NCI-H2196 (cell line): ENCODE data around the gene MT1HL1.
A peak's percentile ranks its signal among the peaks of the same experiment; 100 is the strongest.
"Not testable (repeated sequence)": the region's sequence is repeated elsewhere in the genome, so short reads cannot be mapped to it uniquely, and the experiment has no call there.

Experiments
- DNase-seq: peaks from one replicate; lab custom pipeline; 2025; ENCODE audit not compliant: unreplicated experiment; lab: John Stamatoyannopoulos, UW

Gene MT1HL1

GRCh38 chr1:237018896-237019295 is 14.7 kb upstream of the MT1HL1 start:
- no peak for DNase-seq

DNA sequence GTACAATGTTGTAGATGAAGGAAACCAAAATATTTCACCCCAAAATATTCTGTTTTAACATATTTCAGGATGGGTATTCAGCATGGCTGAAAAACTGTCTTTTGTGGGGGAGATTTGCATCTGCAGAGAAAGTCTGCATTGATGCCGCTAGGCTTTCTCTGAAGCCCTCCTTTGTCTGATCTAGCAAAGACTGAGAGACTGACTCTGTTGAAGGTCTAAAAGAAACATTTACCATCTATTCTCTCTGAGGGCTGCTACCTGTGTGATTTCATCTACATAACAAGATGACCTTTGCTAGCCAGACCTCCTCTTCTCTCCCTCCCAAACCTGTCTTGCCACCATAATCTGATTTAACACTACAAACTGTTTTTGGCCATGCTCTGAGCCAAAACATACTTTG is 12.4 kb upstream of the MT1HL1 start:
- DNase-seq, result no peak

GRCh38 chr1:237013608-237014007 is 9.4 kb upstream of the MT1HL1 start:
- no peak for DNase-seq

GRCh38 chr1:237012788-237013383 is 8.6 kb upstream of the MT1HL1 start:
- peak; percentile 5 for DNase-seq

- no peak for DNase-seq
Observed at GRCh38 chr1:237012361-237012760, 8.1 kb upstream of the MT1HL1 start.

GRCh38 chr1:237011432-237011831 is 7.2 kb upstream of the MT1HL1 start:
- no peak for DNase-seq

- no peak for DNase-seq
Observed at GRCh38 chr1:237009611-237010010, 5.4 kb upstream of the MT1HL1 start.

- no peak for DNase-seq
Observed at GRCh38 chr1:237007147-237007881, 3.1 kb upstream of the MT1HL1 start.

GRCh38 chr1:237005674-237006073 is 1.4 kb upstream of the MT1HL1 start:
- DNase-seq, result no peak

GRCh38 chr1:237003516-237003915 is 725 bp downstream of the MT1HL1 start:
- no peak for DNase-seq

- DNase-seq, result no peak
Observed at GRCh38 chr1:237000191-237000590, 4.0 kb downstream of the MT1HL1 start.

DNA sequence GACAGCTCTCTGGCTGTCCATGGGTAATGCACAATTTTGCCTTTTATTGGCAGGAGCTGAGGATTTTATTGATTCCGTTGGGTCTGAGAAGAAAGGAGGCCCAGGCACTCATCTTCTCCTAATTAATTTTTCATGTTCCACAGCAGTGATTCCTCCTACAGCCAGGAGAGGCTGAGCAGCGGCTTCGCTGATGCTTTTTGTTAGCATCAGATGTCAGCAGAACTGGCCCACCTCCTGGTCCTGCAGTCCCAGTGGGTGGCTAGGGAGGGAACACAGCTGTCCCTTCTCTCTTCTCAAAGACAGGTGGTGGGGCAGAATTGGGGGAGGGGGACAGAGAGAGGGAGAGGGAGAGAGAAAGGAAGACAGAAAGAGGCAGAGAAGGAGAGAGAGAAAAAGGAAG is 5.7 kb downstream of the MT1HL1 start:
- DNase-seq, result no peak

DNA sequence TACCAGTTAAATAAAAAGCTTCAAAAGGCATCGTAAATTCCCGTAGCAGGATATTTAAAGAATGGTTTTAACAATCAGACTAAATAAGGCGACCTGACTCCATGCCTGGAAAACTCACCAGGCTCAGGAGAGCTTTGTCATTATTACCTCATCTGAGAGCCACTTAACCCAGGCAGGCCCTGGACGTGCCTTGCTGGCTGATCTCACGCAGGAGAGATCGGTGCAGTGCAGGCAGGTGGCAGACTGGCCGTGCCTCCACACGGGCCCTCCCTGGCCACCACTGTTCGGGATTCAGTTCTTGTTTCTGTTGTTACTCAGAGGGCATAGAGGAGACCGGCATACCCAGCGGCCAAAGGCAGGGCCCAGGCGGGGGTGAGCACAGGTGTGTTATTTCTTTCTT is 6.4 kb downstream of the MT1HL1 start:
- DNase-seq, result no peak

- no peak for DNase-seq
Observed at GRCh38 chr1:236997361-236997760, 6.9 kb downstream of the MT1HL1 start.

- DNase-seq, result no peak
Observed at GRCh38 chr1:236994450-236994849, 9.8 kb downstream of the MT1HL1 start.

DNA sequence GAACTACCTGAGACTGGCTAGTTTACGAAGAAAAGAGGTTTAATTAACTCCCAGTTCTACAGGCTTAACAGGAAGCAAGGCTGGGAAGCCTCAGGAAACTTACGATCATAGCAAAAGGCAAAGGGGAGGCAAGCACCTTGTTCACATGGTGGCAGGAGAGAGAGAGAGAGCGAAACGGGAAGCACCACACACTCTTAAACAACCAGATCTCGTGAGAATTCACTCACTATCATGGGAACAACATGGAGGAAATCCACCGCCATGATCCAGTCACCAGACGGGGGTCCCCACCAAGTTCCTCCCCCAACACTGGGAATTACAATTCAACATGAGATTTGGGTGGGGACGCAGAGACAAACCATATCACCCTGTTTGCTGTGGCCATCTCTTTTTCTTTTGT is 11.8 kb downstream of the MT1HL1 start:
- no peak for DNase-seq

DNA sequence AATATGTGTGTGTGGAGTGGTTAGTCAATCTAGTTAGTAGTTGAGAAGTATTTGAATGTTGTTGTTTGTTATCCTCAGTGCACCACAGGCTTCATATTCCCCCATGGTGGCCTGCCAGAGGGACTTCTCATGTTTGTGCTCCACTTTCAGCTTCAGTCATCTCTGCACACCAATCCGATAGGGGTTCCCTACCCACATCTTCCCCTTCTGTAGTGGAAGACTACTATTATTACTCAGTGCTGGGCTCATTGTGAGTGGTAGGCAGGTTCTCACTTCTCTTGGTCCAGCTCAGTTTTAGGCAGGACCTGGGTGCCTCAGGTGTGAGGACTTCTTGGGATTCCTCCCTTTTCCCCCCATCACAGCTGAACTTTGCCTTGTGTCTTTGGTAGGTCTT is 14.2 kb downstream of the MT1HL1 start:
- no peak for DNase-seq

- no peak for DNase-seq
Observed at GRCh38 chr1:236989290-236990051, 14.8 kb downstream of the MT1HL1 start.

GRCh38 chr1:236983818-236984217 is 20.4 kb downstream of the MT1HL1 start:
- DNase-seq, result no peak

- DNase-seq, result no peak
Observed at GRCh38 chr1:236982380-236982779, 21.9 kb downstream of the MT1HL1 start.

- not testable (repeated sequence) for DNase-seq
Observed at GRCh38 chr1:236981431-236981830, 22.8 kb downstream of the MT1HL1 start.

GRCh38 chr1:236980673-236981072 is 23.6 kb downstream of the MT1HL1 start:
- no peak for DNase-seq
